ENCODE measurements around the gene ZNF574. TPM values are rescaled to one million over a fixed set of nuclear protein-coding genes. Genes with fewer than 3 reads are reported as not detected.

Gene ZNF574
- total RNA-seq, 4 donors from 2014 or later = 11.6 to 22.9 (median 12.8) TPM

DNA sequence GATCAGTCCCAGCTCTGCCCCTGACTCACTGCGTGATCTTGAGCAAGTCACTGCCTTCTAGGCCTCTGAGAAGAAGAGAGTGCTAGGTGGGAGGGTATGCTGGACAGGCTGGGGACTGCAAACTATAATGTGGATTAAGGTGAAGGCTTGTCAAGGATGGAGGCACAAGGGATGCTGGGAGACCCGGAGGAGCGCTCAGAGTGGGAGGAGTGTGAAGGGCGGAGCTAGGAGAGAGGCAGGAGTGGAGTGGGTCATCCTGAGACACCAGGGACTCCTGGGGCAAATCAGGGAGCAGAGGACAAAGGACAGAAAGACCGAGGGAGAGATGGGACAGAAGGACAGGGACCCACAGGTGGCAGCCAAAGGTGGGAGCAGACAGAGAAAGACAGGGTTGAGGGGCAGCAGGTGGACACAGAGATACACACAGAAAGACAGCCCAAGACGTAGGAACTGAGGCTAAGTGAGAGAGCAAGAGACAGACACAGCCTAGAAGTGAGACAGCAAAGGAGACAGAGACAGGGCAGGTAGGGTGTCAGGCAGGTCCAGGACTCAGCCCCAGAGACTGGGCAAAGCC, 8.6 kb upstream of the ZNF574 start:
- DNase-seq (ENCODE audit: low spot score) (no peak), ATAC-seq (ENCODE audit: low FRiP score) (no peak)
- TF ChIP-seq, protein P1, sequence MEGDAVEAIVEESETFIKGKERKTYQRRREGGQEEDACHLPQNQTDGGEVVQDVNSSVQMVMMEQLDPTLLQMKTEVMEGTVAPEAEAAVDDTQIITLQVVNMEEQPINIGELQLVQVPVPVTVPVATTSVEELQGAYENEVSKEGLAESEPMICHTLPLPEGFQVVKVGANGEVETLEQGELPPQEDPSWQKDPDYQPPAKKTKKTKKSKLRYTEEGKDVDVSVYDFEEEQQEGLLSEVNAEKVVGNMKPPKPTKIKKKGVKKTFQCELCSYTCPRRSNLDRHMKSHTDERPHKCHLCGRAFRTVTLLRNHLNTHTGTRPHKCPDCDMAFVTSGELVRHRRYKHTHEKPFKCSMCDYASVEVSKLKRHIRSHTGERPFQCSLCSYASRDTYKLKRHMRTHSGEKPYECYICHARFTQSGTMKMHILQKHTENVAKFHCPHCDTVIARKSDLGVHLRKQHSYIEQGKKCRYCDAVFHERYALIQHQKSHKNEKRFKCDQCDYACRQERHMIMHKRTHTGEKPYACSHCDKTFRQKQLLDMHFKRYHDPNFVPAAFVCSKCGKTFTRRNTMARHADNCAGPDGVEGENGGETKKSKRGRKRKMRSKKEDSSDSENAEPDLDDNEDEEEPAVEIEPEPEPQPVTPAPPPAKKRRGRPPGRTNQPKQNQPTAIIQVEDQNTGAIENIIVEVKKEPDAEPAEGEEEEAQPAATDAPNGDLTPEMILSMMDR (IDR thresholded peaks at IDR 0.05) = no peak

DNA sequence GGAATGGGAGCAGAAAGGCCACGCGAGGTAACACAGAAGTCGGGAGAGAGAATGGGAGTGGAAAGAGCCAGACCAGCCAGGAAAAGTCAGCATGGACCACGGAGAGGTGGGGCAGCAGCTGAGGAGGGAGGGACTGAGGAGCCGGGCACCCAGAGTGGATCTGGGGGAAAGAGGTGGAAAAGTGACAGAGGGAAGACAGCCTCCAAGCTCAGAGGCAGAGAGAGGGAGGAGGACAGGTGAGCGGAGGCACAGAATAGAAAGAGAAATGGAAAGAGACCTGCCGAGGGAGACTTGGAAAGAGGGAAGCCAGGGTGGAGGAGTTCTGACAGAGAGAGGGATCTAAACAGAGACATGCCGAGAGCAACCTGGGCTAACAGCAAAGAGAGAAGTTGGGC, 7.6 kb upstream of the ZNF574 start:
- DNase-seq (ENCODE audit: low spot score) (no peak), ATAC-seq (ENCODE audit: low FRiP score) (no peak)
- TF ChIP-seq, protein P1 (IDR thresholded peaks at IDR 0.05) = no peak

DNA sequence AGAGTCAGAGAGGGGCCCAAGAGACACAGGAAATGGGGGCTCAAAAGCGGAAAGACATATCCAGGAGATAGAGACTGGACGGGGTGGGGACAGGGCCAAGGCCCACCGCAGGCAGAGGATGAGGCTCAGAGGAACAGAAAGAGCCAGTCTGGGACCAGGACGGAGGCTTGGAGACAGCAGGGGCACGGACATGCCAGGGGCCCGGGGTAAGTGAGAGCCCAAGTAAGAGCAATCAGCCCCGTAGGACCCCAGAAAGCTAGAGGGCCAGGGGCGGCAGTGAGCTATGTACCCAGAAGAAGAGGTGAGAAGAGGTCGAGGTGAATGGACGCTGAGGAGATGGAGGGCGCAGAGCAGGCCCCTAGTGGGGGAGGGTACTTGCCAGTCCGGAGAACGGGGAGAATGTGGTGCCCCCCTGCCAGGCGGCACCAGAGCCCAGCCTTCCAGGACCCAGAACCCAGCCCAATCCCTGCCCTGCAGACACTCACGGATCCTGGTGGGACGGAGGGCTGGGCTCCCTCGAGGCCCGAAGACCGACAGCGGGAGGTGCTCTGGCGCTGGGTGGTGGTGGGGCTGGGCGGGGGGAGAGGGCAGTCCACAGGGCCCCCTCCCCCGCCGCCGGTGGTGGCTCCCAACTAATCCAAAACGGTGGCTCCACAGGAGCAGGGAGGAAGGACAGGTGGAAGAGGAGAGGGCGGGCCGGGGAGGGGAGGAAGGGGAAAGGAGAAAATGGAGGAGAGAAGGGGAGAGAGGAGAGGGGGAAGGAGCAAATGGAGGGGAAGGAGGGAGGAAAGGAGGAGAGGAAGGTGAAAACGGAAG, 7.0 kb upstream of the ZNF574 start:
- ATAC-seq (ENCODE audit: low FRiP score) = peak; percentile 24

DNA sequence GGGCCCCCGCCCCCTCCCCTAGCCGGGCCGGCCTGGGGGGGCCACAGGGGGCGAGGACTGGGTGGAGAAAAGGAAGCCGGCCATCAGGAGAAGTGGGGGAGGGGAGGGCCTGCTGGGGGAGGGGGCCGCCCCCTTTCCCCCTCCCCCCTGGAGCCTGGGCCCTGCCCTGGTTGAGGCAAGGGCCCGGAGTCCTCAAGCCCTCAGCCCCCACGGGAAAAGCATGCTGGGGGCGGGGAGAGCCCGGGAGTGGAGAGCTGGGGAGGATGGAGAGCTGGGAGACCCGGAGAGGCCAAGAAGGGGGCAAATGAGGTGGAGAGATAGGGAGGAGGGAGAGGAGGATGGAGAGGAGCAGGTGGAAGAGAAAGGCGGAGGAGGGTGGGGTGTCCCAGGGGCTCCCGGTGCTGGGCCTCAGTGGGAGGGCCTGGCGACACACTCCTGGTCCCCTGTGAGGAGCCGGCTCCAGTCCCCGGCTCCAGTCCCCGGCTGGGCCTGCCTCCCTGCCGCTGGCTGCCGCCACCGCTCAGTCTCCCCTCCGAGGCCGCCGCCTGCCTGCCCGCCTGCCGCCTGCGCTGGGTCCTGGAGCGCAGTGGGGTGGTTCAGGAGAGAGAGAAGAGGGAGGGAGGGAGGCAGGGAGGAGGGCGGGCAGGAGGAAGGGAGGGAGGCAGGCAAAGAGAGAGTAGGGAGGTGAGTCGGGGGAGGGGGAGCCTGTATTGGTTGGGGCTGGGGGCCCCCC, 6.2 kb upstream of the ZNF574 start, which contains the start of gene GRIK5:
GRIK5 (minus strand) TSS at position 588 of the 733 bp plus-strand sequence. CDS start 4,436 bp downstream, outside the sequence.
- ATAC-seq (ENCODE audit: low FRiP score) (no peak), DNase-seq (ENCODE audit: low spot score) (no peak)
- TF ChIP-seq, protein P1 (IDR thresholded peaks at IDR 0.05) = no peak

More for the DNA sequence above, 7.0 kb upstream of the ZNF574 start:
- DNase-seq (ENCODE audit: low spot score) = no peak
- TF ChIP-seq, protein P1 (IDR thresholded peaks at IDR 0.05) = no peak

DNA sequence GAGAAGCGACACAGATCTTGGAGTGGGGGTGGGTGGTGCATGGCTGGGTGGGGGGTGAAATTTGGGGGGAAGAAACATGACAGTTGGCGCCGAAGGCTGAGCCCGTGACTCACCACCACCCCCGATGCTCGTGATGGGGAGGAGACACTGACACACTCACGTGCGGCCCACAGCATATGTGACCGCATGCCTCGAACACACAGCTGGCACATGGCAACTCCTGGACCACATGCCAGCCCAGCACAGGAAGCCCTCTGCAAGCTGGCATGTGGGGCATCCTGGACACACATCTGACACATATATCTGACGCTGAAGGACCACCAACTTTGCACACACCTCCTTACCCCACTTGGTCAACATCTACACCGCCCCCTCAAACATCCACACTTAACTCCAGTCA, 4.7 kb upstream of the ZNF574 start:
- ATAC-seq (ENCODE audit: low FRiP score) (no peak), DNase-seq (ENCODE audit: low spot score) (no peak)
- TF ChIP-seq, protein P1 (IDR thresholded peaks at IDR 0.05) = no peak

DNA sequence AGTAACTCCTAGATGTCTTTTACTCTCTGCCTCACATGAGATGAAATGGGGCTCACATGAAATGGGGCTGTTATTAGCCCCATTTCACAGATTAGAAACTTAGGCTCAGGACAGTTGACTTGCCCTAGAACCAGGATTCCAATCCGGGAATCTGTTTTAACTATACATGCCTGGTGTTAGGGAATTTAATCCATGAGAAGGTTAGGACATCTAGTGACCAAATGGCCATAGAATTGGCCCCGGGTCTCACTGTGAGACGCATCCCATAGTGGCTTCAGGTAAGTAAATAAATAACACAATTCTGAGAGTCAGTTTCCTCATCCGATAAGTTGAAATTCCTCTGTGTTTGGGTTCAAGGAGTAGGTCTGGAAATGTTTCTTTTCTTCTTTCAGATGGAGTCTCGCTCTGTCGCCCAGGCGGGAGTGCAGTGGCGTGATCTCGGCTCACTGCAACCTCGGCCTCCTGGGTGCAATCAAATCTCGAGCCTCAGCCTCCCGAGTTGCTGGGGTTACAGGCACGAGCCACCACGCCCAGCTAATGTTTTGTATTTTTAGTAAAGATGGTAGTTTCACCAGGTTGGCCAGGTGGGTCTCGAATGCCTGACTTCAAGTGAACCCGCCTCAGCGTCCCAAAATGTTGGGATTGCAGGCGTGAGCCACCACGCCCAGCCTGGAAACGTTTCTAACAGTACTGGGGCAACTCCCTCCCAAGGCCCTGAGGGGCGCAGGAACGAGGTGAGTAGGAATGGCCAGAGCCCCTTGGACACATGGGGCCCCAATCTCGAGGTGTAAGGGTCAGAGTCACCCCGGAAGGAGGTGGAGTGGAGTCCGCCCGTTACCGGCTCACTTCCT, 1.2 kb upstream of the ZNF574 start:
- DNase-seq (ENCODE audit: low spot score) (no peak), ATAC-seq (ENCODE audit: low FRiP score) (no peak)
- TF ChIP-seq, protein P1 (IDR thresholded peaks at IDR 0.05) = no peak

All from omental fat pad (tissue), 4 donors.